Fibroblast of the aortic adventitia (primary cell): ENCODE data around the gene MAGI2. TPM values are rescaled to one million over a fixed set of nuclear protein-coding genes. Genes with fewer than 3 reads are reported as not detected.

Source experiments
- DNase-seq: peaks from one replicate; pipeline ENCODE4 v3.0.0-alpha.2; 2010; ENCODE audit warnings: low read depth
- H3K4me3 ChIP-seq: 2 replicates; pipeline ENCODE4 v1.5.1; 2011; ENCODE audit warnings: low read depth, mild to moderate bottlenecking, control low read depth, low read length, moderate library complexity
- CTCF ChIP-seq: IDR thresholded peaks from 2 replicates; pipeline ENCODE4 v1.5.1; 2011; ENCODE audit warnings: mild to moderate bottlenecking, low read length, control low read depth, inconsistent platforms; ENCODE audit not compliant: insufficient read depth
- total RNA-seq: library from RNA; depleted of rRNA; stranded (reverse); fragments of >200 nt; gene quantifications from 2 replicates; pipeline ENCODE4 v1.2.3, GENCODE V29; 2012; ENCODE audit warnings: low replicate concordance

Gene MAGI2
- total RNA-seq, 1 donor, result 25.5 TPM

- H3K4me3 ChIP-seq, result no peak overlapping the region
- no peak for DNase-seq
- TF ChIP-seq CTCF, result no peak
Observed at GRCh38 chr7:78215199-78215598, 1238.3 kb downstream of the MAGI2 start.

- no peak overlapping the region for H3K4me3 ChIP-seq
- TF ChIP-seq CTCF, result no peak
- DNase-seq, result no peak
Observed at GRCh38 chr7:78213402-78213801, 1240.1 kb downstream of the MAGI2 start.

- TF ChIP-seq CTCF, result no peak
- DNase-seq, result no peak
- H3K4me3 ChIP-seq, result no peak overlapping the region
Observed at GRCh38 chr7:78212476-78213060, 1240.9 kb downstream of the MAGI2 start.

GRCh38 chr7:78207269-78207668 is 1246.2 kb downstream of the MAGI2 start:
- DNase-seq, result no peak
- no peak for TF ChIP-seq CTCF
- no peak overlapping the region for H3K4me3 ChIP-seq

- no peak overlapping the region for H3K4me3 ChIP-seq
- DNase-seq, result no peak
- no peak for TF ChIP-seq CTCF
Observed at GRCh38 chr7:78206769-78207168, 1246.7 kb downstream of the MAGI2 start.

GRCh38 chr7:78203042-78203720 is 1250.3 kb downstream of the MAGI2 start:
- DNase-seq, result no peak
- TF ChIP-seq CTCF, result no peak
- no peak overlapping the region for H3K4me3 ChIP-seq
